ENCODE data around the gene EML6.

Gene EML6

GRCh38 chr2:54706622-54707021 is 16.8 kb upstream of the EML6 start:
- DNase-seq (ENCODE audit: low read depth in 2 of 2): no peak

DNA sequence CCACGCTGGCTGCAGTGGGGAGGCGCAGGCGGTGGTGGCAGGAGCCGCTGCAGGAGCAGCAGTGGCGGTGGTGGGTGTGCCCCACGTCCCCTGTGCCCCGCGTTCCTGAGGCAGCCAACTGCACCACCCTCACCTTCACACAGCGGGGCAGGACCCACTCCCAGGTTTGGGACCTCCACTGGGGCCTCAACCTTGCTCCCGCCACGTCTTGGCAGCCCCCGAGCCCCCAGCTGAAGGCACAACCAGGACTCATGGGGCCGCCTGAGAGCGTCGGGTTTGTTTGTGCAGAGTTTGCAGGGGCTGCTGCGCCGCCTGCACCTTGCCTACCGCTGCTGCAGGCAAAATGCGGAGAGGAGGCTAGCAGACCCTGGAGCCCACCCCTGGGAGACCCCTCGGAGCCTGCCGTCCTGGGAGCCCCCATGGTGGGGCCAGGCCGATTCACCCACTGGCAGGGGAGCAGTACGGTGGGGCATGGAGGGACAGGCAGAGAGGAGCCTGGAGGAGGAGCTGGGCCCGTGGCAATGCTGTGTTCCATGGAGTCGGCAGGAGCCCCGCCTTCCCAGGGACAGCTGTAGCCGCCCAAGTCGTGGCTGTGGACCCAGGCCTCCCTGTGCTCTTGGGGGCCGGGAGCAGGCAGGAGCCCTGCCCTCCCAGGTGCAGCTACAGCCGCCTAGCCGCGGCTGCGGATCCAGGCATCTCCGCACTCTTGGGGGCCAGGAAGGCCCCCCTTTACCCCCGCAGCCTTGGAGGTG is 14.7 kb upstream of the EML6 start:
- no peak for DNase-seq (ENCODE audit: low read depth in 2 of 2)

DNA sequence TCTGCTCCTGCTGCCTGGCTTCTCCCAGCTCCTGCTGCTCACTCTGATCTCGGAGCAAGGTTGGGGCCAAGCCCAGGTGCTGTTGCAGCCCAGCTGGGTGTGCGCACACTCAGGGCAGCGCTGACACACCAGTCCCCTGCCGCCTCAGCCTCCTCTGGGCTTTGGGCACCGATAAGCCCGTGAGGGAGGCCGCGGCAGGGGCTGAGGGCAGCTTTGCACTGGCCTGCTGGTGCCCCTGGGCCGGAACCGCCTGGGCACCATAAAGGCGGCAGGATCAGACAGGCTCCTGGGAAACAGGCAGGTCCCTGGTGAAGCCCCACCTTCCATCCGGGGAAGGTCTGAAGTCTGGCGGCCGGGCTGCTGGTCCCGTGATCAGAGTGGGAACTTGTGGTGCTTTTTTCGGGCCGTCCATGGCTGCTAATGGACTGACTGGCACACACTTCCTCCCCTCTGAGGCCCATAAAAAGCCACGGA is 14.1 kb upstream of the EML6 start:
- no peak for DNase-seq (ENCODE audit: low read depth in 2 of 2)

DNA sequence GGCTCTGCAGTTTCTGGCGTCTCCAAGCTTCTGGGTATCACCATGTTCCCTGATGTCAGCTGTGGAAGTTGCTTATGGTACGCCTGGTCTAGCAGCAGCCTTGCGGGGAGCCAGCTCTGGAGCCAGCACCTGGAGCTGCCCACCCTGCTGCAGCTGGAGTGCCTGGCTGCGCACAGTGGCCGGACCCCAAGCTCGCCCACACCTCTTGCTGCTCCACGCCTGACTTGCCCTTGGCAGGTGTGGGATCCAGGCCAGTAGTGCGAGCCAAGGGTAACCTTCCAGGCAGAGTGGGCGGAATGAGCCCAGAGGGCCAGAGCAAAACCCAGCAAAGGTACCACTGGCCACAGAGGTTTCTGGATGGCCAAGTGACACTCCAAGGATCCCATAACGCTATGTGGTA is 13.2 kb upstream of the EML6 start:
- DNase-seq (ENCODE audit: low read depth in 2 of 2): no peak

- no peak for DNase-seq (ENCODE audit: low read depth in 2 of 2)
Measured at GRCh38 chr2:54712516-54712915, 10.9 kb upstream of the EML6 start.

DNA sequence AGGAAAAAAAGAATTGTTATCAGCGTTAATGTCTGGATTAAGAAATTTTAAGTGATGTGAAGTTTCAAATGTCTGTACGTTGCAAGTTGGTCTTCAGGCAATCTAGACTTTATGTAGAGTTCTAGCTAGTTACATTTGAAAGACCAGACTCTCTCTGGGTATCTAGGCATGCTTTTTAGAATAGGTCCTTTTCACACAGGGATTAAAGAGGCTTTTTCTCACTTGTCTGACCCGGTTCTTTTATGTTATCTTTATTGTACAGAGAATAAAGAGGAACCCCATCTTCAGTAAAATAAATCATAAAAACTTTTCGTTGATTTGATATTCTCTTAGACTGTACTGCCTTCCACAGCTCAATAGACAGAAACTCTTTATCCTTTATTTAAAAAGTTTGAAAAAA is 8.5 kb upstream of the EML6 start:
- no peak for DNase-seq (ENCODE audit: low read depth in 2 of 2)

DNA sequence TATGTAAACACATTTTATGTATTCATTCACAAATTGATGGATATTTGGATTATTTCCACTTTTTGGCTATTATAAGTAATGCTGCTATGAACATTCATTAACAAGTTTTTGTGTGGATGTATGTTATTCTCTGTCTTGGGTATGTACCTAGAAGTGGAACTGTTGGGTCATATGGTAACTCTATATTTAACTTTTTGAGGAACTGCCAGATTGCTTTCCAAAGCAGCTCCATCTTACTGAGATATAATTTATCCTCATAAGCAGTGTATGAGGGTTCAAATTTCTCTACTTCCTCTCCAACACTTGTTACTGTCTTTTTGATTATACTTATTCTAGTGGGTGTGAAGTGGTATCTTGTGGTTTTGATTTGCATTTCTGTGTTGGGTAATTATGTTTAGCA is 7.1 kb upstream of the EML6 start:
- DNase-seq (ENCODE audit: low read depth in 2 of 2): no peak

- DNase-seq (ENCODE audit: low read depth in 2 of 2): no peak
Measured at GRCh38 chr2:54720563-54720962, 2.9 kb upstream of the EML6 start.

- no peak for DNase-seq (ENCODE audit: low read depth in 2 of 2)
Measured at GRCh38 chr2:54722641-54723040, 821 bp upstream of the EML6 start.

GRCh38 chr2:54723996-54724559 is 616 bp downstream of the EML6 start:
- no peak for DNase-seq (ENCODE audit: low read depth in 2 of 2)

GRCh38 chr2:54724560-54725342 is 1.3 kb downstream of the EML6 start:
- DNase-seq (ENCODE audit: low read depth in 2 of 2): no peak

DNA sequence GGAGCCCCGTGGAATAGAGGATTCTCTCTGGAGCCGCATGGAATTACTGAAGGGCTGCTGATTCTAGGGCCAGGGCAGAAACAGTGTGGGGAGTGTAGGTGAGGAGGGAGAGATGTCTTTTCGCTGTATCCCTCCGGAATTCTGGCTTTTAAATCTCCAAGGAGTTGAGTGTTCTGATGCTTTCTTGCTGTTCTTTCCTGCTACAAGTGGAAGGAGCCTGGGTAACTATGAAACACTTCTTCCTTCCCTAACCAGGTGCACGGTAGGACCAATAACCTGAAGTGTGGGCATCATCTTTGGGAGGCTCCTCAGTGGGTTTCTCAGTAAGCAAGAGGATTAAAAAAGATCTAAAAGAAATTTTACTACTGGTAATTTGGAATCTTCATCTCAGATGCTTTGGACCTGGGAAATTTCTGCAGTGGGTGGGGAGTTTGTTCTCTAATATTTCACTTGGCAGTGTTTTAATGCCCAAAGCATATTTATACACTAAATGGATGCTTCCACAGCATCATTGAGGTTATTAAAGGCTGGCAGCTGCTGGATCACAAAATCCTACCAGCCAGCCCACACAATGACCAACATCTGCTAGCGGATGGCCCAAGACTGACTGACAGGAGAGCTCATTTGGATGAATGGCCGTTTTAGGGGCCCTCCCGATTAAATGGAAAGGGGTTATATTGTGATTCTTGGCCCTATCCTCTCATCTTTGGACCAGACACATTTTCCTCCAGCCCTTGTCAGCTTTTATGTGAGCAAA is 2.1 kb downstream of the EML6 start:
- DNase-seq (ENCODE audit: low read depth in 2 of 2): no peak

- no peak for DNase-seq (ENCODE audit: low read depth in 2 of 2)
Measured at GRCh38 chr2:54726431-54726830, 3.0 kb downstream of the EML6 start.

DNA sequence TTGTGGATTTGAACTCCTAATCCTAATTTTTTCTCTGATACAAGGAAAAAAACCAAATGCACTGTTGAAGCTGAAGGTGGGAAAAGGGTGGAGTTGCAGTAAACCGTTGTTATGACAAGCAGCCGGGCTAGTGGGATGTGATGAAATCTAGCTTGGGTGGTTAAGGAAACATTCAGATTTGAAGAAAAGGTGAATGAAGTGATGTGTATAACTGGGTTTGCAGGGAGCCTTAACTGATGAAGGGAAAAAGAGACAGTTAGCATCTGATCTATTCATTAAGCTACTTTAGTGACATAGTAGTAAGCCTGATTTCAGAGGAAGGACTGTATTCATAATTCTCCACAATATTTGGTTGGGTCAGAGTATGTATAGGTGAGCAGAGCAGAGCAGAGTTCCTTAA is 3.5 kb downstream of the EML6 start:
- DNase-seq (ENCODE audit: low read depth in 2 of 2): no peak

- no peak for DNase-seq (ENCODE audit: low read depth in 2 of 2)
Measured at GRCh38 chr2:54728669-54729120, 5.2 kb downstream of the EML6 start.

DNA sequence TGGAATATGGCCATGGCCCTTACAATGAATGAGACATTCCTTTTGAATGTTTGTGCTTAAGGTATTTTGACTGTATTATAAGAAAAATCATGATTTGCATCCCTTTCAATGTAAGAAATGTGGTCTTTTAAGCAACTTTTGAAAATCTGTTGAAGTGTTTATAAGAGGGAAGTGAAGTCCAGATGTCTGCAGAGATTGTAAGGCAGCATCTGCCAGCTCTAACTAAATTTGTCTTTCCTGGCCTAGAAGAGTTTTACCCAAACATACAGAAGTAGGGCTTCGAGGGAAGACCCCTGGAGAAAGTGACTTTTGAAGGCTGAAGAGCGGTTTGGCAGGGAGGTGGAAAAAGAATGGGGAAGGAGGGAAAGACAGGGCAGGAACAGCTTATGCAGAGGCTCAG is 12.2 kb downstream of the EML6 start:
- no peak for DNase-seq (ENCODE audit: low read depth in 2 of 2)

DNA sequence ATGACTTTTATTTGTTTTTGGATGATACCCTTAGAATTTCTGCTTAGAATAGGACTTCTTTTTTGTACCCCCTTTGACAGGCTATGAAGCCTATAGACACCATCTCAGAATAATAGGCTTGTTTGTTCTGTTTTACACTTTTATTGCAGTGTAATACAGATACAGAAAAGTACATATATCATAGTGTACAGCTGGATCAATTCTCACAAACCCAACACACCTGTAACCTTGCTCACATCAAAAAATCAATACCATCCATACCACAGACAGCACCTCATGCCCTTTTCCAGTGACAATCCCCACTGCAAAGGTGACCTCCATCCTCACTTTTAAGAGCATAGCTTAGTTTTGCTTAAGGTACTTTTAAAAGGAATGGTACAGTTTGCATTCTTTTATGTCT is 14.8 kb downstream of the EML6 start:
- no peak for DNase-seq (ENCODE audit: low read depth in 2 of 2)

DNA sequence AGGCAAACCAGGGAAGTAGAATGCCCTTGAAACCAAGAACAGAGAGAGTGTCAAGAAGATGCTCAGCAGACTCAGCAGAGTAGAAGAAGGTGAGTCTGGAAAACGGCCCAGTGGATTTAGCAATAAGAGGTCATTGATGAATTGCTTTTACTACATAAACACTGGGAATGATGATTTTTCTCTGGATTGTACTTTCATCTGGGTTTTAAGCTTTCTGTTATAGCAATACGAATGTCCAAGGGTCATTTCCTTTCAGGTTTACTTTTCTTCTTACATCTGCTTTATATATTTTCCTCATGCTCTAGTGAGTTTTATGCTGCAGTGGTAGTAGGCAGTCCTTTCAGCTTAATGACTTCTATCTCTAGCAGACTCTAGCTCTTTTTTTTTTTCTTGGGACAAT is 16.9 kb downstream of the EML6 start:
- no peak for DNase-seq (ENCODE audit: low read depth in 2 of 2)

DNA sequence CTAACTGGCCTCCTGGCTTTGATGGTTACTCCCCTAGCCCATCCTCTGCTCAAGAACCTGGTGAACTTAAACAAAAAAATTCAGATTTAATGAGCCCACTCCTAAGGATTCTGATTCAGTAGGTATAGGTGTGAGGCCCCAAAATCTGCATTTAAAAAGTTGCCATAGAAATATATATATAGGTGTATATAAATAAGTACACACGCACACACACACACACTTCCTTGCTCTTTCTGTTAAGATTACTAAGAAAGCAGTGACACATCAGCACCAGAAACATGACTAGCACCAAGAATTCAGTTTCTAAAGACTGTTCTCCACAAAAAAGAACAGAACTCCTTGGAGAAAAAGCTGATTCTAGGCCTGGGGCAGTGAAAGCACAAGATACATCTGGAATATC is 17.8 kb downstream of the EML6 start:
- DNase-seq (ENCODE audit: low read depth in 2 of 2): no peak

GRCh38 chr2:54750040-54750439 is 26.6 kb downstream of the EML6 start:
- DNase-seq (ENCODE audit: low read depth in 2 of 2): no peak

GRCh38 chr2:54752439-54752838 is 29.0 kb downstream of the EML6 start:
- DNase-seq (ENCODE audit: low read depth in 2 of 2): no peak

DNA sequence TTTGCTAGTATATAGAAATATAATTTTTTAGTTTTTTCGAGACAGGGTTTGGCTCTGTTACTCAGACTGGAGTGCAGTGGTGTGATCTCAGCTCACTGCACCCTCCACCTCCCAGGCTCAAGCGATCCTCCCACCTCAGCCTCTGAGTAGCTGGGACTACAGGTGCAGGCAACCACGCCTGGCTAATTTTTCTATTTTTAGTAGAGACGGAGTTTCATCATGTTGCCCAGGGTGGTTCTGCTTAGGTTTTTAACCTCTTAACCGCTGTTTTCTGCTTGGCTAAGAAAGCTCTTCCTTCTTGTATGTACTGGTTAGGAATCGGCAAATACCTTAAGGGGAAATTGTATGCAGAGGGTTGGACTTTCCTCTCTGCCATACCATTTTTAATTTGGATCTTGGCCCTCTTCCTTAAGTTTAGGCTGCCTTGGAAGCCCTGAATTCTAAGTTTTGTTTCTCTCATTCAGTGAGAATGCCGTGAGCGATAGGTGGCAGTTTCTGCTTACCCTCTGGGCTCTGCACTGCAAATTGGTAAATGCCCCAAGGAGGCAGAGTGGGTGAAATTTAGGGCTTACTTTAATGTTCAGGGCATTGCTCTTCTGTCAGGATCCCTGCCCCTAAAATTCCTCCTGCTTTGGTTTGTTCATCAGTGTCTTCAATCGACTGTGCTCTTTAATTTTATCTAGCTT is 32.3 kb downstream of the EML6 start:
- DNase-seq (ENCODE audit: low read depth in 2 of 2): no peak
